Ovary (tissue), 3 donors: ENCODE measurements around the gene ARHGAP10.

Source experiments
- CTCF ChIP-seq, 3 donors: fragments of 450-650 bp in 2 of 3; fragments of 200-600 bp in 1 of 3; IDR thresholded peaks; one replicate each; pipeline versions ENCODE4 v1.5.1 to v1.8.0; 2016 to 2022; ENCODE audit warnings: antibody characterized with exemption in 3 of 3, mild to moderate bottlenecking in 1 of 3
- POLR2A ChIP-seq: fragments of 450-650 bp; IDR thresholded peaks from one replicate; pipeline ENCODE4 v1.6.1; 2017; ENCODE audit warnings: antibody characterized with exemption, mild to moderate bottlenecking, moderate library complexity
- donor health status: DM: no; HTN: no; CAD: no.

- no peak for TF ChIP-seq POLR2A
- no peak for TF ChIP-seq CTCF (IDR thresholded peaks at IDR 0.05)
Observed at GRCh38 chr4:148027201-148027600, 295.3 kb downstream of the ARHGAP10 start.
